Keratinocyte (primary cell): Measurements from ENCODE around the gene PLS1. TPM values are rescaled to one million over a fixed set of nuclear protein-coding genes. Genes with fewer than 3 reads are reported as not detected.

Experiments used
- DNase-seq: peaks from one replicate; pipeline ENCODE4 v3.0.0-alpha.2; 2011; ENCODE audit warnings: low read depth, missing footprints, low spot score
- FAIRE-seq: peaks from 2 replicates; lab custom pipeline; 2011; peaks lifted over from hg19 to GRCh38; lab: Jason Lieb, UNC
- H2AFZ ChIP-seq: 2 replicates; pipeline ENCODE4 v1.6.0; 2012; ENCODE audit warnings: low read length, control low read depth, inconsistent platforms; ENCODE audit not compliant: control insufficient read depth
- H3K27ac ChIP-seq: 2 replicates; pipeline ENCODE4 v1.5.1; 2011; ENCODE audit warnings: low read length; ENCODE audit not compliant: control insufficient read depth, insufficient read depth
- H3K27me3 ChIP-seq: 3 replicates; pipeline ENCODE4 v1.6.0; 2011; ENCODE audit warnings: low read length; ENCODE audit not compliant: control insufficient read depth, insufficient read depth; ENCODE audit errors: extremely low read depth
- H3K36me3 ChIP-seq, 2 experiments: 2 replicates in 1 of 2; 3 replicates in 1 of 2; pipeline ENCODE4 v1.5.1; 2011; ENCODE audit warnings: low read length in 2 of 2, mild to moderate bottlenecking in 1 of 2; ENCODE audit not compliant: control insufficient read depth in 2 of 2, insufficient read depth in 2 of 2; ENCODE audit errors: extremely low read depth in 1 of 2
- H3K4me1 ChIP-seq: 3 replicates; pipeline ENCODE4 v1.5.1; 2011; ENCODE audit warnings: low read length; ENCODE audit not compliant: control insufficient read depth, insufficient read depth; ENCODE audit errors: extremely low read depth
- H3K4me2 ChIP-seq: 3 replicates; pipeline ENCODE4 v1.6.0; 2011; ENCODE audit warnings: low read depth, low read length; ENCODE audit not compliant: control insufficient read depth, insufficient read depth; ENCODE audit errors: extremely low read depth
- H3K4me3 ChIP-seq, 3 experiments: fragments of 200-600 bp in 1 of 3; sonication (generic) in 1 of 3; 2 replicates in 2 of 3; 3 replicates in 1 of 3; pipeline ENCODE4 v1.5.1; 2011 to 2016; ENCODE audit warnings: low read length in 3 of 3, mild to moderate bottlenecking in 3 of 3, control low read depth in 2 of 3, inconsistent platforms in 1 of 3, low read depth in 1 of 3, mixed read lengths in 1 of 3, mixed run types in 1 of 3, moderate library complexity in 1 of 3; ENCODE audit not compliant: control insufficient read depth in 2 of 3, insufficient read depth in 2 of 3; ENCODE audit errors: extremely low read depth in 1 of 3
- H3K79me2 ChIP-seq: 2 replicates; pipeline ENCODE4 v1.6.0; 2012; ENCODE audit warnings: low read length; ENCODE audit not compliant: control insufficient read depth, insufficient read depth
- H3K9ac ChIP-seq: 3 replicates; pipeline ENCODE4 v1.6.0; 2011; ENCODE audit warnings: low read length; ENCODE audit not compliant: control insufficient read depth, insufficient read depth; ENCODE audit errors: extremely low read depth
- H3K9me1 ChIP-seq: 3 replicates; pipeline ENCODE4 v1.6.0; 2011; ENCODE audit warnings: low read length; ENCODE audit not compliant: control insufficient read depth, insufficient read depth; ENCODE audit errors: extremely low read depth
- H3K9me3 ChIP-seq: 2 replicates; pipeline ENCODE4 v1.5.1; 2012; ENCODE audit warnings: low read depth, low read length; ENCODE audit not compliant: control insufficient read depth
- H4K20me1 ChIP-seq: 3 replicates; pipeline ENCODE4 v1.6.0; 2011; ENCODE audit warnings: low read length; ENCODE audit not compliant: control insufficient read depth, insufficient read depth; ENCODE audit errors: extremely low read depth
- CTCF ChIP-seq, 3 experiments: IDR thresholded peaks in 1 of 3; conservative IDR thresholded peaks in 1 of 3; optimal IDR thresholded peaks in 1 of 3; 2 replicates in 2 of 3; 3 replicates in 1 of 3; pipeline versions ENCODE3 to v1.5.1; 2011; ENCODE audit warnings: low read length in 3 of 3, mild to moderate bottlenecking in 3 of 3, moderate library complexity in 2 of 3, control low read depth in 1 of 3, inconsistent platforms in 1 of 3; ENCODE audit not compliant: insufficient read depth in 2 of 3; ENCODE audit errors: extremely low read depth in 1 of 3
- EZH2 ChIP-seq: IDR thresholded peaks from one replicate; pipeline ENCODE4 v1.6.1; 2012; ENCODE audit warnings: inconsistent platforms, mild to moderate bottlenecking, low read length, moderate library complexity
- dilution Hi-C: fragments of 300-500 bp; cut with MboI; formaldehyde crosslinking; loops from one replicate; pipeline ENCODE4 v1.7.0; 2020; ENCODE audit warnings: low sequenced_read_pairs; ENCODE audit not compliant: extremely low pct_ligation_motif_present
- polyA plus RNA-seq, 5 experiments: library from polyadenylated mRNA; depleted of rRNA in 3 of 5; stranded (reverse) in 3 of 5; stranded (forward) in 1 of 5; unstranded in 1 of 5; fragments of >200 nt; gene quantifications; 1 replicate in 1 of 5; 2 replicates in 3 of 5; 3 replicates in 1 of 5; pipeline versions ENCODE4 v1.2.1 to v1.2.3, GENCODE V29; 2011 to 2012; ENCODE audit warnings: missing spikeins in 2 of 5, low read depth in 1 of 5, low replicate concordance in 1 of 5

PLS1 gene
- polyA plus RNA-seq, 1 donor (not counting 4 experiments of a cell fraction or from before 2014, with no cell fraction given) = 13.9 TPM

- no peak for DNase-seq
- H3K9ac ChIP-seq = peak overlapping the region; percentile 12
- H3K4me3 ChIP-seq = no peak overlapping the region
These were observed 22.8 kb downstream of the PLS1 start for GRCh38 chr3:142618917-142619461.

GRCh38 chr3:142622405-142622804 lies 26.2 kb downstream of the PLS1 start:
- no peaks in the 10 kb centered on the region for H3K9me3 ChIP-seq
- FAIRE-seq = no peak
- H3K36me3 ChIP-seq = no peaks in the 10 kb centered on the region

More at GRCh38 chr3:142618917-142619461, 22.8 kb downstream of the PLS1 start:
- no peak for TF ChIP-seq EZH2
- TF ChIP-seq CTCF (optimal IDR thresholded peaks at IDR 0.05 in 1 of 3, IDR thresholded peaks at IDR 0.05 in 1 of 3, conservative IDR thresholded peaks at IDR 0.05 in 1 of 3; ENCODE audit: extremely low read depth in 1 of 3, insufficient read depth in 2 of 3, low read length in 3 of 3) = no peak
- Histone ChIP-seq H3K9me3 (no peaks in the 10 kb centered on the region), H2AFZ (peak overlapping the region; percentile 52), H3K9me1 (no peaks in the 10 kb centered on the region), H3K27ac (peak overlapping the region; percentile 37), H3K4me1 (peaks cover 16% of the 10 kb centered on the region), H4K20me1 (no peaks in the 10 kb centered on the region), H3K27me3 (no peaks in the 10 kb centered on the region), H3K79me2 (no peaks in the 10 kb centered on the region), H3K4me2 (peak overlapping the region; percentile 61), H3K36me3 (no peaks in the 10 kb centered on the region)
- dilution Hi-C loops = no loop called here
- FAIRE-seq = peak; percentile 94

More at GRCh38 chr3:142622405-142622804, 26.2 kb downstream of the PLS1 start:
- TF ChIP-seq CTCF (optimal IDR thresholded peaks at IDR 0.05 in 1 of 3, IDR thresholded peaks at IDR 0.05 in 1 of 3, conservative IDR thresholded peaks at IDR 0.05 in 1 of 3; ENCODE audit: extremely low read depth in 1 of 3, insufficient read depth in 2 of 3, low read length in 3 of 3) (no peak), EZH2 (no peak)
- H3K4me2 ChIP-seq = no peak overlapping the region
- DNase-seq = no peak
- no peaks in the 10 kb centered on the region for H4K20me1 ChIP-seq
- peaks cover 14% of the 10 kb centered on the region for H3K4me1 ChIP-seq
- H3K79me2 ChIP-seq = no peaks in the 10 kb centered on the region
- H3K9ac ChIP-seq = no peak overlapping the region
- H3K4me3 ChIP-seq = no peak overlapping the region
- no peaks in the 10 kb centered on the region for H3K27me3 ChIP-seq
- H3K27ac ChIP-seq = no peak overlapping the region
- no peaks in the 10 kb centered on the region for H3K9me1 ChIP-seq
- H2AFZ ChIP-seq = no peak overlapping the region
- dilution Hi-C loops = no loop called here
